Thyroid gland (tissue), 4 donors: Measurements from ENCODE around the gene BTG3. TPM values are rescaled to one million over a fixed set of nuclear protein-coding genes. Genes with fewer than 3 reads are reported as not detected.

Experiments used
- DNase-seq, 2 donors: peaks; one replicate each; pipeline ENCODE4 v3.0.0-alpha.2; 2019
- H3K27ac ChIP-seq, 3 donors: fragments of 200-600 bp; sonication (generic); 1 replicate in 2 of 3; 2 replicates in 1 of 3; pipeline ENCODE4 v1.5.1; 2016 to 2019; ENCODE audit warnings: mild to moderate bottlenecking in 1 of 3, moderate library complexity in 1 of 3
- H3K27me3 ChIP-seq: fragments of 200-600 bp; sonication (generic); one replicate; pipeline ENCODE4 v1.5.1; 2019
- H3K36me3 ChIP-seq, 2 donors: fragments of 200-600 bp; sonication (generic); one replicate each; pipeline ENCODE4 v1.5.1; 2016 to 2019
- H3K4me1 ChIP-seq, 2 donors: fragments of 200-600 bp; sonication (generic); one replicate each; pipeline ENCODE4 v1.5.1; 2017 to 2019
- H3K4me3 ChIP-seq, 3 donors: fragments of 200-600 bp; sonication (generic); replicated peaks in 1 of 3; 1 replicate in 2 of 3; 2 replicates in 1 of 3; pipeline ENCODE4 v1.5.1; 2016; ENCODE audit warnings: mild to moderate bottlenecking in 1 of 3
- H3K9me3 ChIP-seq: fragments of 200-600 bp; sonication (generic); one replicate; pipeline ENCODE4 v1.5.1; 2017
- POLR2A ChIP-seq, 2 donors: fragments of 450-650 bp; IDR thresholded peaks; one replicate each; pipeline ENCODE4 v1.6.1; 2017; ENCODE audit warnings: antibody characterized with exemption in 2 of 2, mild to moderate bottlenecking in 2 of 2, moderate library complexity in 1 of 2
- WGBS, 2 donors: methylation state at CpG; one replicate each; pipeline ENCODE4 v1.1.5; 2017; 5-methylcytosine and 5-hydroxymethylcytosine counted together
- intact Hi-C: fragments of 100-400 bp; cut with DNase I; formaldehyde crosslinking; loops from one replicate; pipeline ENCODE4 v1.15.1; 2023
- total RNA-seq, 4 donors: library from RNA; depleted of rRNA; stranded (reverse); fragments of >200 nt; gene quantifications; one replicate each; pipeline ENCODE4 v1.2.3, GENCODE V29; 2016
- TF ChIP-seq, protein P1 (sequence below), 6 experiments: fragments of 200-600 bp in 3 of 6; fragments of 450-650 bp in 3 of 6; sonication (generic) in 3 of 6; IDR thresholded peaks; one replicate each; pipeline ENCODE4 v1.5.1; 2016 to 2019; ENCODE audit warnings: antibody characterized with exemption in 6 of 6, mild to moderate bottlenecking in 2 of 6, inconsistent platforms in 1 of 6, moderate library complexity in 1 of 6

BTG3 gene
- total RNA-seq, 4 donors from 2014 or later = 37.5 to 79.1 (median 61.9) TPM

DNA sequence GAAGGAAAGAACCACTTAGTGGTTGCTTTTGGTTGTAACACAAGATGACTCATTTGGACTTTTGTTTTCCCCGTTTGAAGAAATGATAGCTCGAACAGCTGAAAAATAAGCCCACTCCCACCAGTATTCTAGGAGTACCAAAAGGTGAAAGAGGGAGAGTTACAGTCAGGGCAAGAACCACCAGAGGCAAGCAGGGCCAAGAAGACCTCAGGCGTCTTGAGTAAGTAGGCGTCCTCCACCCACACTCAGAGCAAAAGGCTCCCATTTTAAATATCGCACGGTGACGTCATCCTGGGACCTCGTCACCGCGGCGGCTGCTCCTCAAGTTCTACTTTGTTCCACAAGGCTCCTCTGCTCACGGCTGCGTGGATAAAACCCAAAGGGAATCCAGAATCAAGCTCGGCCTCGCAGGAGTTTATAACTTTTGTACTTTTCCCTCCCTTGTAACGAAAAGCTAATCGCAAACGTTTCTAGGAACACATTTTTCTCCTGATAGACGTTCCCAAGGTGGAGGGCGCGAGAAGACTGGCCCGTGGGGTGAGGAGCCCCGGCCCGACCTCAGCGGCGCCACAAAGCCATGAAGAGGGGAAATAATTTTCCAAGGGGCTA, 1.2 kb downstream of the BTG3 start:
- TF ChIP-seq, protein P1, sequence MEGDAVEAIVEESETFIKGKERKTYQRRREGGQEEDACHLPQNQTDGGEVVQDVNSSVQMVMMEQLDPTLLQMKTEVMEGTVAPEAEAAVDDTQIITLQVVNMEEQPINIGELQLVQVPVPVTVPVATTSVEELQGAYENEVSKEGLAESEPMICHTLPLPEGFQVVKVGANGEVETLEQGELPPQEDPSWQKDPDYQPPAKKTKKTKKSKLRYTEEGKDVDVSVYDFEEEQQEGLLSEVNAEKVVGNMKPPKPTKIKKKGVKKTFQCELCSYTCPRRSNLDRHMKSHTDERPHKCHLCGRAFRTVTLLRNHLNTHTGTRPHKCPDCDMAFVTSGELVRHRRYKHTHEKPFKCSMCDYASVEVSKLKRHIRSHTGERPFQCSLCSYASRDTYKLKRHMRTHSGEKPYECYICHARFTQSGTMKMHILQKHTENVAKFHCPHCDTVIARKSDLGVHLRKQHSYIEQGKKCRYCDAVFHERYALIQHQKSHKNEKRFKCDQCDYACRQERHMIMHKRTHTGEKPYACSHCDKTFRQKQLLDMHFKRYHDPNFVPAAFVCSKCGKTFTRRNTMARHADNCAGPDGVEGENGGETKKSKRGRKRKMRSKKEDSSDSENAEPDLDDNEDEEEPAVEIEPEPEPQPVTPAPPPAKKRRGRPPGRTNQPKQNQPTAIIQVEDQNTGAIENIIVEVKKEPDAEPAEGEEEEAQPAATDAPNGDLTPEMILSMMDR (IDR thresholded peaks at IDR 0.05) = no peak
- TF ChIP-seq POLR2A (IDR thresholded peaks at IDR 0.05) = peak in 1 of 2 donors; percentile 81
- intact Hi-C loops = no loop called here

DNA sequence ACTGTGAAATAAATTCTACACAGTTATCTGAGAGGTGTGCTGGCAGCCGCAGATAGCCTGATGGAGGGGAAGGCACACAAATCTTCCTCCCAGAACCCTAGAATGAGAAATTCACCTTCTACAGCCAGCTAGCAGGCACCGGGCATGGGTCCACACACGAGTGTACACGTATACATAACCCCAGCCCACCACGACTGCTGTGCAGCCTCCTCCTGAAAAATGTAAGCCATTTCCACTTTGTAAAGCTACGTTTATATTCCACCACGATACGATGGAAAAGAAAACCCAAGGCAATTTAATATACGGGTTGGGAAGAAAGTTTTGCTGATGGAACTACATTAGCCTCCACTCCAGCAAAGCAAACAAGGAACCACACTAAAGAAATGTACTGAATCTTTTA, 1.8 kb downstream of the BTG3 start:
- intact Hi-C loops = no loop called here
- TF ChIP-seq, protein P1 (IDR thresholded peaks at IDR 0.05) = no peak
- peak in 1 of 2 donors; percentile 6 for TF ChIP-seq POLR2A (IDR thresholded peaks at IDR 0.05)
- Histone ChIP-seq H3K4me1 (peaks cover 16% of the 10 kb centered on the region in 2 donors), H3K9me3 (no peaks in the 10 kb centered on the region), H3K27me3 (no peaks in the 10 kb centered on the region), H3K4me3 (peak overlapping the region in 1 of 3 donors; percentile 94), H3K27ac (peak overlapping the region; percentile 95 to 97 (median 96)), H3K36me3 (no peaks in the 10 kb centered on the region)
- DNase-seq = peak; percentile 6 to 24
- 38 to 40% methylated on average over 9 of the region's 9 CpGs for WGBS, 2 donors

More for the DNA sequence above, 1.2 kb downstream of the BTG3 start:
- H3K4me3 ChIP-seq = peak overlapping the region; percentile 57 to 94 (median 89)
- peak; percentile 80 to 85 for DNase-seq
- H3K9me3 ChIP-seq = no peaks in the 10 kb centered on the region
- H3K36me3 ChIP-seq = no peaks in the 10 kb centered on the region
- peak overlapping the region; percentile 95 to 97 (median 96) for H3K27ac ChIP-seq
- H3K27me3 ChIP-seq = no peaks in the 10 kb centered on the region
- WGBS, 2 donors = 1% methylated on average over 26 of the region's 26 CpGs
- H3K4me1 ChIP-seq = peaks cover 16% of the 10 kb centered on the region in 2 donors

DNA sequence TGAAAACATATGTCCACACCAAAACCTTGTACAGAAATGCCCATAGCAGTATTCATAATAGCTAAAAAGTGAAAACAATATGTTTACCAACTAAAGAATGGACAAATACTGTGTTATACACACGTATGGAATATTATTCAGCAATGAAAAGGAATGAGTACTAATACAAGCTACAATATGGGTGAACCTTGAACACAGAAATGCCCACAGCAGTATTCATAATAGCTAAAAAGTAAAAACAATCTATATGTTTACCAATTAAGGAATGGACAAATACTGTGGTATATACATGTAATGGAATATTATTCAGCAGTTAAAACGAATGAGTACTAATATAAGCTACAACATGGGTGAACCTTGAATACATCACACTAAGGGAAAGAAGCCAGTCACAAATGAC, 3.0 kb downstream of the BTG3 start:
- H3K36me3 ChIP-seq = no peaks in the 10 kb centered on the region
- intact Hi-C loops = no loop called here
- no peaks in the 10 kb centered on the region for H3K27me3 ChIP-seq
- WGBS, 2 donors = 93 to 94% methylated on average over 2 of the region's 2 CpGs
- H3K9me3 ChIP-seq = no peaks in the 10 kb centered on the region
- DNase-seq = no peak
- H3K27ac ChIP-seq = no peak overlapping the region
- H3K4me3 ChIP-seq = no peak overlapping the region
- H3K4me1 ChIP-seq = peaks cover 16% of the 10 kb centered on the region in 2 donors
- TF ChIP-seq POLR2A (IDR thresholded peaks at IDR 0.05) = no peak
- TF ChIP-seq, protein P1 (IDR thresholded peaks at IDR 0.05) = no peak

DNA sequence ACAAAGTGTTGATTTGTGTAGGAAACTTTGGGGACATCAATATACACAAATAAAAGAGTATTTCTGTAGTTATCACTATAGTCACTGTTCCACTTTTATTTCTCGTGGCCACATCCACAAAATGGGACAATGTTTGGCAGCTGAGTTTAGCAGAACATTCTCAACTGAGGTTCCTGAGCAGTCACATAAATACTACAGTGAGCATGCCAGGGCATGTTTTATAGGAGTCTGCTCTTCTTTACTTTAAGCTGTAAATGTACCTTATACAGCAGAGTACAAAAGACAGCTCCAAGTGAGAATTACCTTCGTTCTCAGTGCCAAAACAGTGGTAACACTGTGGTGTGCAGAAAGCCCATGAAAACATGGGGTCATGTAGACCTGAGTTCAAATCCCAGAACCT, 5.0 kb downstream of the BTG3 start:
- no peak for DNase-seq
- Histone ChIP-seq H3K4me1 (peaks cover 11 to 12% of the 10 kb centered on the region in 2 donors), H3K36me3 (peaks cover 3 to 8% of the 10 kb centered on the region in 2 donors), H3K27me3 (no peaks in the 10 kb centered on the region), H3K9me3 (no peaks in the 10 kb centered on the region), H3K4me3 (no peak overlapping the region), H3K27ac (no peak overlapping the region)
- no peak for TF ChIP-seq POLR2A (IDR thresholded peaks at IDR 0.05)
- TF ChIP-seq, protein P1 (IDR thresholded peaks at IDR 0.05) = no peak
- 98 to 99% methylated on average over 2 of the region's 2 CpGs for WGBS, 2 donors
- intact Hi-C loops = no loop called here

DNA sequence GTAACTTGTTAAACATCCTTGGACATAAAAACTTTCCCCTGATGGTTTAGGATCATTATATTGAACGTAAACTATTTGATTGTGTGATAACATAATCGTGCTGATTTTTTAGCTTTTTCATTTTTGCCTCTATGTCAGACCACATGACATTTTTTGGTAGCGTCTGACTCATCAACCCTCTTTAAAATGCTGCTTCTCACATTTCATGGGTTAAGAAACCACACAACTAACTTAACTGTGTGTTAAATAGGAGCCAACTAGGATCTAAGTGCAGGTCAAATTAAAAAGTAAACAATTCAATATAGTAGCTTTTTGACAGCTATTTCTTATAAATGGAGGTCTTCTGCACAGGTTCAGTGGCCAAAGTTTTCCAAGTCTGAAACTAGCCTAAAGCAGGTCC, 9.8 kb downstream of the BTG3 start:
- intact Hi-C loops = no loop called here
- no peak for DNase-seq
- no peaks in the 10 kb centered on the region for H3K9me3 ChIP-seq
- H3K4me1 ChIP-seq = no peaks in the 10 kb centered on the region
- H3K36me3 ChIP-seq = peaks cover 3 to 18% of the 10 kb centered on the region in 2 donors
- WGBS, 2 donors = 88 to 94% methylated on average over 3 of the region's 3 CpGs
- H3K4me3 ChIP-seq = no peak overlapping the region
- TF ChIP-seq POLR2A (IDR thresholded peaks at IDR 0.05) = no peak
- TF ChIP-seq, protein P1 (IDR thresholded peaks at IDR 0.05) = no peak
- H3K27me3 ChIP-seq = no peaks in the 10 kb centered on the region
- H3K27ac ChIP-seq = no peak overlapping the region
